Stimulated activated CD4-positive, alpha-beta T cell treated with anti-CD3 and anti-CD28 coated beads, Interleukin-12 subunit alpha, Interleukin-12 subunit beta, amount 100 ng/mL, for 48 hours (primary cell): ENCODE measurements around the gene EPS8L2.

Experiments used
- DNase-seq, 3 donors: peaks; one replicate each; pipeline ENCODE4 v3.0.0-alpha.2; 2020; ENCODE audit warnings: low read depth in 2 of 3, low spot score in 1 of 3

Gene EPS8L2

GRCh38 chr11:774873-775592 lies 69.0 kb downstream of the EPS8L2 start:
- no peak for DNase-seq

DNA sequence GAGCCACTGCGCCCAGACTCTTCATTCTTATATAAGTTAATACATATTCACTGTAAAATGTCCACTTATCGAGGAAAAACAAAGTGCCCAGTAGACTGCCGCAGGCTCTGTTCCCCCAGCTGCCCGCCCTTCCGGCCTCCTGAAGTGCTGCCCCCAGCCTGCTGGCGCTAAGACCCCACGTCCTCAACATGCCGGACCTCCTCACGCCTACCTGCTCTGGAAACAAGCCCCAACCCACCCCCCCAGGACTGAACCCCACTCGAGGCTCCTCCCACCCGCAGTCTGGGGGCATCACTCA lies 70.2 kb downstream of the EPS8L2 start:
- DNase-seq: no peak

- DNase-seq: peak in 1 of 3 donors; percentile 36
Observed at GRCh38 chr11:776561-777287, 70.7 kb downstream of the EPS8L2 start.
